Neural progenitor cell (in vitro differentiated cells): ENCODE results near the gene FCER2.

Experiments
- EZH2 ChIP-seq: fragments of 200-600 bp; sonication (generic); IDR thresholded peaks from 2 replicates; pipeline ENCODE4 v1.6.1; 2017; ENCODE audit warnings: antibody characterized with exemption, mild to moderate bottlenecking, moderate library complexity
- EZH2phosphoT487 ChIP-seq: fragments of 200-600 bp; sonication (generic); IDR thresholded peaks from 2 replicates; pipeline ENCODE4 v1.6.1; 2017; ENCODE audit warnings: antibody characterized with exemption
- TF ChIP-seq, protein P1 (sequence below): fragments of 200-600 bp; sonication (generic); IDR thresholded peaks from 2 replicates; pipeline ENCODE4 v1.5.1; 2017; ENCODE audit warnings: antibody characterized with exemption, mild to moderate bottlenecking

DNA sequence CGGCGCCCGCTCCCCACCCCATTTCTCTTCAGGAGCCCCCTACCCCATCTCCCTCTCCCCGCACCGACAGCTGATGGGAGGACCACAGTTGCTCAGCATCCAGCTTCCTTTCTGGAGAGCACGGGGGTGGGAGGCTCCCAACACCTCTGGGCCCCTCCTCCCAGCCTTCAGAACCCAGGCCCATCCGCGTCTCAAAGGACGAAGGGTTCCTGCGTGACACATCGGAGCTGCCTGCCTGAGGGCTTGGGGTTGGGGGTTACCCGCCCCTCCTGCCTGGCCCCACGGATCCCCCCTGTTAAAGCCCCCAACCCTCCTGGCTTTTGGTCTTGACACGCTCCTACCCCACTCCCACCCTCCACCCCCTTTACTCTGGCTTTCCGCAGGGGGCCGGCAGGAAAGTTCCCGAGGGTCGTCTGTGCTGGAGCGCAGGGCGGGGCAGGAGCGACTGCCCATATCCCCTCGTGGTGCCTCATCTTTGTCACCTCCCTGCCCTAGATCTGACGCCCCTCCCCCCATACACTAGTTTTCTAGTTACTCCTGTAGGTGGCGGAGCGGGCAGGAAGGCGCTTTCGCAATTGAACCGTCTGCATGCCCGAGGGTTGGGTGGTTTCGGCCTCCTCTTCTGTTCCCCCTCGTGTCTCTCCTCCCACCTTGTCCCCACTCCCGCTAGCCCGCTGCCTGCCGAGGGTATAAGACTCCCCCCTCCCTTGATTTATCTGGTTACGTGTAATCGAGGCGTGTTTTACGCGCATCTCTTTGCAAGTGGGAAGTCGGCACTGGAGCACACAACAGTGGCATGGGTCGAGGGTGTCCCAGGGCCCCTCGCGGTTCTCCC is 20.4 kb downstream of the FCER2 start:
- TF ChIP-seq, protein P1, sequence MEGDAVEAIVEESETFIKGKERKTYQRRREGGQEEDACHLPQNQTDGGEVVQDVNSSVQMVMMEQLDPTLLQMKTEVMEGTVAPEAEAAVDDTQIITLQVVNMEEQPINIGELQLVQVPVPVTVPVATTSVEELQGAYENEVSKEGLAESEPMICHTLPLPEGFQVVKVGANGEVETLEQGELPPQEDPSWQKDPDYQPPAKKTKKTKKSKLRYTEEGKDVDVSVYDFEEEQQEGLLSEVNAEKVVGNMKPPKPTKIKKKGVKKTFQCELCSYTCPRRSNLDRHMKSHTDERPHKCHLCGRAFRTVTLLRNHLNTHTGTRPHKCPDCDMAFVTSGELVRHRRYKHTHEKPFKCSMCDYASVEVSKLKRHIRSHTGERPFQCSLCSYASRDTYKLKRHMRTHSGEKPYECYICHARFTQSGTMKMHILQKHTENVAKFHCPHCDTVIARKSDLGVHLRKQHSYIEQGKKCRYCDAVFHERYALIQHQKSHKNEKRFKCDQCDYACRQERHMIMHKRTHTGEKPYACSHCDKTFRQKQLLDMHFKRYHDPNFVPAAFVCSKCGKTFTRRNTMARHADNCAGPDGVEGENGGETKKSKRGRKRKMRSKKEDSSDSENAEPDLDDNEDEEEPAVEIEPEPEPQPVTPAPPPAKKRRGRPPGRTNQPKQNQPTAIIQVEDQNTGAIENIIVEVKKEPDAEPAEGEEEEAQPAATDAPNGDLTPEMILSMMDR = peak; percentile 56
- TF ChIP-seq EZH2 = no peak
- no peak for TF ChIP-seq EZH2phosphoT487
